ENCODE results near the gene ACER2.

ACER2 gene

GRCh38 chr9:19456426-19456825 lies 47.6 kb downstream of the ACER2 start:
- no peak for DNase-seq (ENCODE audit: low read depth)

GRCh38 chr9:19456996-19457692 lies 48.3 kb downstream of the ACER2 start:
- DNase-seq (ENCODE audit: low read depth), result peak; percentile 78

GRCh38 chr9:19457693-19458009 lies 48.8 kb downstream of the ACER2 start:
- DNase-seq (ENCODE audit: low read depth), result no peak

GRCh38 chr9:19460243-19460642 lies 51.4 kb downstream of the ACER2 start:
- no peak for DNase-seq (ENCODE audit: low read depth)

- no peak for DNase-seq (ENCODE audit: low read depth)
These were observed 52.3 kb downstream of the ACER2 start for GRCh38 chr9:19461135-19461534.

GRCh38 chr9:19464061-19464763 lies 55.4 kb downstream of the ACER2 start:
- no peak for DNase-seq (ENCODE audit: low read depth)

GRCh38 chr9:19464764-19465585 lies 56.2 kb downstream of the ACER2 start:
- DNase-seq (ENCODE audit: low read depth), result peak; percentile 56

- DNase-seq (ENCODE audit: low read depth), result no peak
These were observed 56.9 kb downstream of the ACER2 start for GRCh38 chr9:19465586-19466279.

GRCh38 chr9:19466280-19466639 lies 57.5 kb downstream of the ACER2 start:
- DNase-seq (ENCODE audit: low read depth), result no peak

GRCh38 chr9:19469271-19469670 lies 60.5 kb downstream of the ACER2 start:
- DNase-seq (ENCODE audit: low read depth), result no peak

GRCh38 chr9:19470567-19470966 lies 61.8 kb downstream of the ACER2 start:
- no peak for DNase-seq (ENCODE audit: low read depth)

- no peak for DNase-seq (ENCODE audit: low read depth)
These were observed 62.3 kb downstream of the ACER2 start for GRCh38 chr9:19470981-19471650.

- DNase-seq (ENCODE audit: low read depth), result peak; percentile 69
These were observed 63.2 kb downstream of the ACER2 start for GRCh38 chr9:19471737-19472648.

- no peak for DNase-seq (ENCODE audit: low read depth)
These were observed 64.8 kb downstream of the ACER2 start for GRCh38 chr9:19473605-19474004.

GRCh38 chr9:19479874-19480273 lies 71.1 kb downstream of the ACER2 start:
- DNase-seq (ENCODE audit: low read depth), result no peak

GRCh38 chr9:19480345-19480744 lies 71.5 kb downstream of the ACER2 start:
- DNase-seq (ENCODE audit: low read depth), result no peak

GRCh38 chr9:19481121-19481870 lies 72.5 kb downstream of the ACER2 start:
- DNase-seq (ENCODE audit: low read depth), result no peak

GRCh38 chr9:19481971-19482404 lies 73.2 kb downstream of the ACER2 start:
- DNase-seq (ENCODE audit: low read depth), result no peak

GRCh38 chr9:19484699-19485098 lies 75.9 kb downstream of the ACER2 start:
- no peak for DNase-seq (ENCODE audit: low read depth)

- DNase-seq (ENCODE audit: low read depth), result no peak
These were observed 76.4 kb downstream of the ACER2 start for GRCh38 chr9:19485193-19485592.

Measured in ELR (cell line).